ENCODE data around the gene MMP8. TPM values are rescaled to one million over a fixed set of nuclear protein-coding genes. Genes with fewer than 3 reads are reported as not detected.
A peak's percentile ranks its signal among the peaks of the same experiment; 100 is the strongest.

Gene MMP8
- total RNA-seq, 1 experiment from 2014 or later = not detected

GRCh38 chr11:102676084-102676483, 48.7 kb downstream of the MMP8 start:
- peak overlapping the region in 1 of 3 experiments; percentile 79; a peak in 2 of 7 replicates for H3K27ac Mint-ChIP-seq
- Histone ChIP-seq H3K14ac (ENCODE audit: insufficient read depth, low read length) (peak overlapping the region; percentile 41; the same call in 1 of the 2 replicates), H4K5ac (ENCODE audit: insufficient read length, low read depth, low read length) (no peak overlapping the region), H2BK5ac (ENCODE audit: insufficient read length, low read length) (no peak overlapping the region), H2BK12ac (ENCODE audit: insufficient read length, low read depth, low read length) (no peak overlapping the region), H4K91ac (ENCODE audit: insufficient read length, low read depth, low read length) (no peak overlapping the region), H3K18ac (ENCODE audit: insufficient read length, low read depth, low read length) (no peak overlapping the region), H3K4ac (ENCODE audit: low read depth, low read length) (no peak overlapping the region), H2BK15ac (ENCODE audit: low read depth, low read length) (no peak overlapping the region), H2BK20ac (ENCODE audit: low read depth, low read length, poor library complexity, severe bottlenecking) (no peak overlapping the region), H2AFZ (ENCODE audit: low read length) (no peak overlapping the region), H3K4me1 (ENCODE audit: insufficient read depth, low read length) (no peaks in the 10 kb centered on the region; the same call in 1 of the 2 replicates), H3K79me1 (ENCODE audit: insufficient read depth, low read depth, low read length, poor library complexity, severe bottlenecking) (no peaks in the 10 kb centered on the region), H3T11ph (ENCODE audit: low read length) (no peak overlapping the region), H3K9me3 (ENCODE audit: control insufficient read depth, low read depth, low read length) (no peaks in the 10 kb centered on the region), H2AK5ac (ENCODE audit: insufficient read length, low read length) (no peak overlapping the region), H4K8ac (replicated peaks; ENCODE audit: insufficient read length, low read depth, low read length) (no peak overlapping the region), H3K9ac (ENCODE audit: extremely low read depth, insufficient read length, low read length) (no peak overlapping the region), H3K79me2 (ENCODE audit: insufficient read depth, low read length) (no peaks in the 10 kb centered on the region), H3K23ac (ENCODE audit: insufficient read length, low read depth, low read length) (no peak overlapping the region), H3K27ac (ENCODE audit: insufficient read length, low read depth, low read length) (no peak overlapping the region), H3K4me2 (ENCODE audit: insufficient read depth, insufficient read length, low read length) (no peak overlapping the region), H3K27me3 (ENCODE audit: insufficient read depth, low read length) (no peaks in the 10 kb centered on the region), H3K23me2 (ENCODE audit: insufficient read length, low read depth, low read length, poor library complexity, severe bottlenecking) (no peaks in the 10 kb centered on the region), H3K56ac (ENCODE audit: insufficient read length, low read depth, low read length) (no peak overlapping the region), H2BK120ac (ENCODE audit: low read depth, low read length, poor library complexity, severe bottlenecking) (no peak overlapping the region), H4K20me1 (ENCODE audit: control insufficient read depth, insufficient read depth, insufficient read length) (no peaks in the 10 kb centered on the region)
- H3K27me3 Mint-ChIP-seq (ENCODE audit: low read depth) = no peaks in the 10 kb centered on the region
- H3K36me3 Mint-ChIP-seq (ENCODE audit: insufficient read depth in 1 of 3, low read depth in 3 of 3) = no peaks in the 10 kb centered on the region
- DNase-seq = no peak
- TF ChIP-seq CTCF (conservative IDR thresholded peaks at IDR 0.05) = no peak
- WGBS (ENCODE audit: extremely low coverage, insufficient read length, low lambda C conversion rate) = no CpG with 5 or more reads among the region's 2 CpGs
- H3K9me3 Mint-ChIP-seq = peaks cover 0 to 2% of the 10 kb centered on the region in 2 experiments; a peak in 1 of 5 replicates
- H3K4me3 Mint-ChIP-seq = no peak overlapping the region
- peaks cover 21 to 22% of the 10 kb centered on the region in 2 experiments for H3K4me1 Mint-ChIP-seq
